NCI-H1417 (cell line): ENCODE data around the gene SASS6.
"Not testable (repeated sequence)": the region's sequence is repeated elsewhere in the genome, so short reads cannot be mapped to it uniquely, and the experiment has no call there.

Source experiments
- DNase-seq, 3 experiments: peaks; one replicate each; lab custom pipeline; 2025; lab: John Stamatoyannopoulos, UW

Gene SASS6

DNA sequence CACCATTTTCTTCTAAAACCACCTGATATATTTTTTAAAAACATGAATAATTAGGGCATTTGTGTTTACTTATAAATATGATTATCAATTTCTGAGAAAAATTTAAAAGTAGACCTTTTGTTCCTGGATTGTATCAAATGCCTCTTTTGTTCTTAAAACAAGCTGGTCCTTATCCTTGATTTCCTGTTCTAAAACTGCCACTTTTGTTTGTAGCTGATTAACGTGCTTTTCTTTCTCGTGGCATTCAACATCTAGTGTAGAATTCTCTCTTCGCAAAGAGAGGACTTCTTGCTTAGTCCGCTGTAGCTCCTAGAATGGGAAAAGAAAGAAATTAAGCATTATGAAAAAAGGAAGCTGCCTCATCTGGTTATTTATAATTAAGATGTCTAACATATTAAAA lies 25.0 kb downstream of the SASS6 start:
- DNase-seq, result no peak

DNA sequence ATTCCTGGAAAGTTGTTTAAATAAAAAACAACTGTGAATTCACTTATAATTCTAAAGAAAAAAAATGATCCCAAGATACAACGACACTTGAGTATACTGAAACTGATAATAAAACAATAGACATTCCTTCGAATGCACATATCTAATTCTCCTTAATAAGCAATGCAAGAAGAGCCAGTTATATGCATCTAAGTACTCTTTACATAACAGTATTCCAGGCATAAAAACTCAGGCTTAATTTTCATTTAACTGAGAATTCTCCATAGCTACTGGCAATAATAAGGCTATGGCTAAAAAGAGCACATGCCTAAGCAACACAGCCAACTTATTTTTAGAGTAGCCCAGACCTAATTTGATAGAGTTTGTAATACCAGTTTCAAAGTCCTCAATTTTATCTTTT lies 31.2 kb downstream of the SASS6 start:
- no peak for DNase-seq

DNA sequence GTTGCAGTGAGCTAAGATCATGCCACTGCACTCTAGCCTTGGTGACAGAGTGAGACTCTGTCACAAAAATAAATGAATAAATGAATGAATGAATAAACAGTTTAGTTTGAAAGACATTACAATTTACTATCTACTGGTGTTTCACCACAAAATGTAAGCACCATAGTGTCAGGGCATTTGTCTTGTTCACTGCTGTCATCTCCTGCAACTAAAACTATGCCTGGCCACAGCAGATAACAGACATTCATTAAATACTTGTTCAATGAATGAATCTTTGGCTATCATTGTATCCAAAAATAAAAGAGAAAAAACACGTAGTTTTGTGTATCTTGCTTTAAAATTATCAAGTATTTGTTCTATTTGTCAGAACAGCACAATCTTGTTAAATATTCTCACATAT lies 32.5 kb downstream of the SASS6 start:
- DNase-seq, result no peak

DNA sequence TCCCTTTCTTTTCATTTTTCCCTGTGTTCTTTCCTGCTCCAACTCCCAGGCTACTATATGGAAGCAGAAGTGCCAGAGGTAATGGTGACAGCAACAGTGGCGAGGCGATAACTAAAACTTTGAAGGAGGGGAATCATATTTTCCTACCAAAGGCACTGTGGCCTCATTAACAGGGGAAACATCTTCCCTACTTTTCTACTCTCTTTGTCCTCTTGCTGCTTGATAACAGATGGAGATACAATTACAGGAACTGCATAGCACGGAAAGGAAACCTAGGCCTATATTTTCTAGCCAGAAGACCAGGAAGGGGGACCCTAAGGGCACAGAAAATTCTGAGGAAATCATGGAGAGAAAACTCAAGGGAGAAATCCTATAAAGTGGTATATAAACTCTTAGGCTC lies 42.3 kb downstream of the SASS6 start:
- no peak for DNase-seq

DNA sequence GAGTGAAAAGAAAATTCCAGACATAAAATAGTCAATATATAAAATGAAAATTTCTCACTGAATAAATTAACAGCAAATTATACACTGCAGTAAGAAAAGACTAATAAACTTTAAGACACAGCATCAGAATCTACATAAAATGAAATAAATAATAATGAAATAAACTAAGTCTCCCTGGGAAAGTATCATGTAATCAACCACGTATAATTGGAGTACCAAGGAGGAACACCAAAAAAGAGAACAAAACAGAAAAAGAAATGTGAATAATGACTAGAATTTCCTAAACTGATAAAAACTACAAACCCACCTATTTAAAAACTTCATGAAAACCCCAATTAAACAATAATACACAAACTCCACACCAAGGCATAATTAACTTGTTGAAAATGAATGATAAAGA lies 43.6 kb downstream of the SASS6 start:
- DNase-seq, result no peak

DNA sequence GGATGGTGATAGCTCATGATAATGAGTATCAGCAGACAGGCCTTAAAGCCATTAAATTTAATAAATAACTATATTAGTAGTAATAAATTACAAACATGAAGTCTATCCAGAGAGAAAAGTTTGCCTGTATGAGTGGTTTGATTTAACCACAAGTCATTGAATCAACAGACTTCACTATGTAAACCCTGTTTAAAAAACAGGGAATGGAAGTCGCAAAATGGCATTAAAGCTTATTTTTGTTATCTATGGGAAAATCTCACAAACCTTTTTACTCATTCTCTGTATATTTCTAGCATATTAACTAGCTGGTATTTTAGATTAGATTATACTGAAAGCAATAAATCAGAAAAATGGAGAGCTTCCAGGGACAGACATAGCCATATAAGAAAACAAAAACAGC lies 45.3 kb downstream of the SASS6 start:
- no peak for DNase-seq

DNA sequence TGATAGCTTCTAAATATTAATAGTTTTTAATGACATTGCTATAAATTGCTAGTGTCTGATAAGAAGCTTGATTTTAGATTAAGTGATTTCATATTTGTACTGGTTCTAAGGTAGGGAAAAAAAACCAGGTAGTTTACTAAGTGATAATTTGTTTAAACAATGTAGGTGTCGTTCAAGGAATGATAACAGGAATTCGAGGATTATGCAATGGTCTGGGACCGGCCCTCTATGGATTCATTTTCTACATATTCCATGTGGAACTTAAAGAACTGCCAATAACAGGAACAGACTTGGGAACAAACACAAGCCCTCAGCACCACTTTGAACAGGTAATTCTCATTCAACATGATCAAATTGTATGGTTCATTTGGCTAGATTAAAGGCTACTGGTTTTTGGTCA lies 52.4 kb downstream of the SASS6 start:
- DNase-seq, result no peak

DNA sequence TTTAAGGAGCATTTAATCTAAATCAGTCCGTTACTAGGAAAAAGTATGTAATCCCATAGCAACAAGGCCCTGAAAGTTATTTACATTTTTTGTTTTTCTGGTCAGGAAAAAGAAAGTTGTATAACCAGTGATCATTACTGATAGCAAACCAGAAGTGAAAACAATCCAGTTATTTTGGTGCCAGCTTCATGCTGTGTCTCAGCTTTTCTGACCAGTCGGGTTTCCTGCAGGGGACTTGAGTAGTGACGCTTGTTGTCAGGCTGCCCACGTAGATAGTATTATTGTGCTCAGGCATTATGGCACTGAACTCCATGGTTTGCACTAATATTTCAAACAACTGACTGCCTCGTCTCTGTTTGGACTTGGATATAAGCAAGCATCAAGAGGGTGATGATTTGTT lies 55.2 kb downstream of the SASS6 start:
- no peak for DNase-seq

DNA sequence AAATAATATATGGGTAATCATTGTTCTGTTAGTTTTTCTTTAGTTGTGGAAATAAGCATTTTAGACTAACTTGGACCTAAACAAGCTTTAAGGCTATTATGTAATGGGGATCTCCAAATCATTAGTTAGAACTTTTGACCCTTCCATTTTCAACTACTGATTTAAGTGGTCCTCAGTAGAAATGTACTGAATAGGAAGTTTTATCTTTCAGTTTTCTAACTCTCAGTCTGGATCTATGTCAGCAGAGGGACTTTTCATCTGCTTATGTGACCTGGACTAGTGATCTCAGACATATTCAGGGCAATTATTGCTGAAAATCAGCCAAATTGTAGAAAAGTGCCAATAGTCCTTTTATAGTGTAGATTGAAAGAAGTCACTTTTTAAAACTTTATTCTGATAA lies 56.0 kb downstream of the SASS6 start:
- DNase-seq, result no peak

DNA sequence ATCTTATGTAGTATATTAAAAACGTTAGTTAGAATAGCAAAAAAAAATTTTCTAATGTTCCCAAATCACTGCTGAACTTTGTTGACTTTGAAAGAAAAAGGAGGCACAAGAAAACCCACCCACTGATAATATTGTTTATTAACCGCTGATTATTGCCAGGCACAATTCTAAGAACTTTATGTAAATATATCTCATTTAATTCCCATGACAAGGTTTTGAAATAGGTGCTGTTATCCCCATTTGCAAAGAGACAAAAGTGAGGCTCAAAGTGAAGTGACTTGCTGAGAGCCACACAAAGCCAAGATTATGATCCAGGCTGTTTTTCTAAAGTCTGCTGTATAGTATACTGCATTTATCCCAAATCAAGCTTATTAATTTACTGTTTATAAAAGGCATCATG lies 56.4 kb downstream of the SASS6 start:
- no peak for DNase-seq

DNA sequence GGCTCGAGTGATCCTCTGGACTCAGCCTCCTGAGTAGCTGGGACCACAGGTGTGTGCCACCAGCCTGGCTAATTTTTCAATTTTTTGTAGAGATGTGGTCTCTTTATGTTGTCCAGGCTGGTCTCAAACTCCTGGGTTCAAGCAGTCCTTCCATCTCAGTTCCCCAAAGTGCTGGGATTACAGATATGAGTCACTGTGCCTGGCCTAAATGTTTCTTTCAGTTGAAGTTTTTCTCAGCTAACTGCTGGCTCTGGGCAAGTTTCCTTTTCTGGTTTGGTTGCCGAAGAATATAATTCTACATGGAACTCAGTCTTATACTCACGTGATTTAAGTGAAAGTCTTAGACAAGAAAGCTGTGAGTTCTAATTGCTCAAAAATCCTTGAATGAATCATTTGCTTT lies 57.0 kb downstream of the SASS6 start:
- no peak for DNase-seq

DNA sequence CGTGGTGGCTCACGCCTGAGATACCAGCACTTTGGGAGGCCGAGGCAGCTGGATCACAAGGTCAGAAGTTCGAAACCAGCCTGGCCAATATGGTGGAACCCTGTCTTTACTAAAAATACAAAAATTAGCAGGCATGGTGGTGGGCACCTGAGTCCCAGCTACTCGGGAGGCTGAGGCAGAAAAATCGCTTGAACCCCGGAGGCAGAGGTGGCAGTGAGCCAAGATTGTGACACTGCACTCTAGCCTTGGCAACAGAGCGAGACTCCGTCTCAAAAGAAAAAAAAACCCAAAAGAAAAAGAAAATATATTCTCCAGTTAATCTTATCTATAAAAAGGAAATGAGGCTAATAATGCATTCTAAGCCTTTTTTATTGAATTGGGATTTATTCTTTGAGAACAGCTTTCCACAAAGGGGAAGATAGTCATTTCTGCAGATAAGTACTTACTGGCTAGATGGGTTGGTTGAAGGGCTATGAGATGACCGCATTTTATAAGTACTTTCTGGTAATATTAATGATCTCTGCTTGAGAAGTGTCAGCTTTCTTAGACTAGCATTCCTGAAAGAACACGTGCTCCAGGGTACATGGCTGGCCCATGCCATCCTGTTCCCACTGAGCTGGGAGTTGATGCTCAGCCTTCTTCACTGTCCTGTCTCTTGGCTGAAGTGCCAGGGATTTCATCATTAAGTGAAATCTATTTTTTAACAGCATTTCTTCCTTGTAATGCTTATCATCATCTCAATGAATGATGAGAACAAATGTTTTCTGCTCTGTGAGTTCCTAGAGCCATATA lies 57.9 kb downstream of the SASS6 start:
- no peak for DNase-seq

DNA sequence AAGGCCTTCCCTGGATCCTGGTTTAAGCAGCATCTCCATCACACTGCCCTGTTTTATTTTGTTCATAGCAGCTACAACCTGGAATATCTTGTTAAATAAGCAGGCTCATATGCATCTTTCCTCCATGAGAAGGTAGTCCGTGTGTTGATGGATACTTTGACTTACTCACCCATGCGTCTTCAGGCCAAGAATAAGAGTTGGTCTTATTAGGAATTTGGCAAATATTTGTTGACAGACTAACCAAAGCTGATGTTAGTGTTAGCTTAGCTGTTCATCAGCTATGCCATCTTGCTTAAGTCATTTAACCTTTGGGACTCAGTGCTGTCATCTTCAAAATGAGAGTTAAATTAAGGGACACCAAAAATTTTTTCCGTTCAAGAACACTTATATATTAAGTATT lies 59.2 kb downstream of the SASS6 start:
- DNase-seq, result no peak

DNA sequence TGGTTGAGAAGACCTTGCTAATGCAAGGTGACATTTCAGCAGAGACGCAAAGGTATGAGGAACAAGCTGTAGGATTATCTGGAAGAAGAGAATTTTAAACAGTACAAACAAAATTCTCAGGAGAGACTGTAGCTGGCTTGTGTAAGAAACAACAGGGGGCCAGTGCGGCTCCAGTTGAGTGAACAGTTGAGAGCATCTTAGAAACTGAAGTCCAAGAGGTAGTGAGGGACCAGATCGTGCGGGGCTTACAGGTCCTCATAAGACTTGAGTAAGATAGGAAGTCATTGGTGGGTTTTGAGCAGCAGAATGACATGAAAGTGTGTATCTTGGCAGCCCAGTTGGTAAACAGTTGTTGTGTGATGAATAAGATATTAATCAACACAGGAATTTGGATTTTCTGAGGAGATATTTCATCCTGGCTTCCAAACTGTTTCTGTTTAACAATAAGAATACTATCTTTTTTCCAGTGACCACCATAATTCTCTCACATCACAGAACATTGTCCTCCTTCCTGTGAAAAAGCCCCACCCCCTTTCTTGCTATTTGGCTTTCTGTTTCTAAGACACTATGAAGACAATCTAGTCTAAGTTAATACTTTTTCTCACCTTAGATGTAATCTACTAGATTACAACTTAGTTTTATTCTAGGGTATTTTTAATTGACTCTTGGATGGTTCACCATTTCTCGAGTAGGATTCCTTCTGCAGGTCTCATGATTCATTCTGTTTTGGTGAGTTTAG lies 62.4 kb downstream of the SASS6 start:
- no peak for DNase-seq

DNA sequence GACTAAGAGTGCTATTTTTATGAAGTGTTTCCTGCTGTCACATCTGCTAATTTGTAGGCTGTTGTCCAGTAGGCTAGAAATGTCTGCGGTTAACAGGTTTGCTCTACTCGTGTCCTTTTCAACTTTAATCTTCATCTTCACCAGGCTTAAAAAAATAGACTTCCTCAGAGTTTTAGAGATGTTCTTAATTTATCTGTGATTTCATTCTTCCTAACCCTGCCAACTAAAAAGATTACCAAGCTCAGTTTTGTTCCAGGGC lies 66.8 kb downstream of the SASS6 start:
- DNase-seq, result peak in 1 of 3 experiments; percentile 12

DNA sequence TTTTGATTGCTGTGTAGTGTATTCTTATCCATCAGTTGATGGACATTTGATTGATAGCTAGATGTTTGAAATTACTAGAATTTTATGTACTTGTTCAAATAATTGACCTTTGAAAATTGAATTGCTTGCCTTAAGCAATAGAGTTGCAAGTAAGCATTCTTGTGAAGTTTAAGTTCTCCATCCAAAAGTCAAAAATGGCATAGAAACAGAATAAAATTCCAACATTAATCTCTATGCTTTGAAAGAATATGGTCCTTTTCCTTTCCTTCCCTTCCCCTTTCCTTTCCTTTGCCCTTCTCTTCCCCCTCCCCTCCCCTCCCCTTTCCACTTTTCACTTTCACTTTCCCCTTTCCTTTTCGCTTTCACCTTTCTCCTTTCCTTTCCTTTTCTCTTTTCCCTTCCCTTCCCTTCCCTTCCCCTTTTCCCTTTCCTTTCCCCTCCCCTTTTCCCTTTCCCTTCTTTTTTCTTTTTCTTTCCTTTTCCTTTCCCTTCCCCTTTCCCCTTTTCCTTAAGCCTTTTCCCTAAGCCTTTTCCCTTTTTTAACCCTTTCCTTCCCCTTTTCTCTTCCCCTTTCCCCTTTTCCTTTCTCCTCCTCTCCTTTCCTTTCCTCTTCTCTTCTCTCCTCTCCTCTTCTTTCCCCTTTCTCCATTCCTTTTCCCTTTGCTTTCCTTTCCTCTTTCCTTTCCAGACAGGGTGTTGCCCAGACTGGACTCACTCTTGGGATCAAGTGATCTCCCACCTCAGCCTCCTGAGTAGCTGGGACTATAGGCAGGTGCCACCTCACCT lies 67.4 kb downstream of the SASS6 start:
- DNase-seq, result peak in 1 of 3 experiments; percentile 50

DNA sequence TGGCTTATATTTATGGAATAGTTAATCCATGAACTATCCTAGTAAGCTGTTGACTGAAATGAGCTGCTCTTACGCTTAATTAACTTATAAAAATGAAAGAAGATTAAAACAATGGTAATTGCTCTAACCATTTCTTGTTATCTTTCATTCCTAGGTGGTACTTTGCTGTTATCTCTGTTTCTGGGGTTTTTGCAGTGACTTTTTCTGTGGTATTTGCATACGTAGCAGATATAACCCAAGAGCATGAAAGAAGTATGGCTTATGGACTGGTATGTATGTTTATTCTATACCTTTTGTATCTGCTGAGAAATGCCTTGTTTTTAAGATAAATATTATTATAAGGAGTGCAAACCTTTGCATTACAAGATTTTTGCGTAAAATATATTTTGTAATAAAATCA lies 71.0 kb downstream of the SASS6 start:
- DNase-seq, result no peak

DNA sequence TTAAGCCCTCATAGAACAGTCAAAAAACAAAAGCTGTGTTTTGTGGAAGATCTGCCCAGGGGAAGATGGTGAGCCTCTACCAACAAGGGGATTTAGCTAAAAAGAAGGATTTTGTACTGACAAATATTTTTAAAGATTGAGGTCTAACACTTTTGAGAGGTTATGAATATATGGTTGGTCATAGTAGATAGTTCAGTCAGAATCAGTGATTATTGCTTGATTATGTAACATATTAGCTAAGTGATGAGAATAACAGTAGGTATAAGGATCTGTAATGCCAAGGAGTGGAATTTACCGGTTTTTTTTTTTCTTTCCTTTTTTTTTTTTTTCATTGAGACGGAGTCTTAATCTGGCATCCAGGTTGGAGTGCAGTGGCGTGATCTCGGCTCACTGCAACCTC lies 79.0 kb downstream of the SASS6 start:
- no peak for DNase-seq

DNA sequence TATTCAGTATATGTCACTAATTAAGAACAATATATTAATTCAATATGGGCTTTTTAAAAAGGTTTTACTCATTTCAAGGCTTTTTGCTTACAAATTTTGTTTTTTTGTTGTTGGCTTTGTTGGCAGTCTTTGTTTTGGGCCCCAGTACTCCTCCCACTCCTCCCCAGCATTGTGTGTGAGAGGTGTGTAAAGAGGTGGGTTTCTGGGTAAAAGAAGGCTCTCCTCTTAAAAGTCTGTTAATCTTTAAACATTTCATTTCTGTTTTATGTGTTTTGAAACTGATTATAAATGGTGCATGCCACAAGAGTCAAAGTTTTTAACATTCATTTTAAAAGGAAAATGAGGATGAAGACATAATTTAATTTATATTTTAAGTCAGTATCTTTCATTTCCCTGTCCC lies 79.6 kb downstream of the SASS6 start:
- no peak for DNase-seq

DNA sequence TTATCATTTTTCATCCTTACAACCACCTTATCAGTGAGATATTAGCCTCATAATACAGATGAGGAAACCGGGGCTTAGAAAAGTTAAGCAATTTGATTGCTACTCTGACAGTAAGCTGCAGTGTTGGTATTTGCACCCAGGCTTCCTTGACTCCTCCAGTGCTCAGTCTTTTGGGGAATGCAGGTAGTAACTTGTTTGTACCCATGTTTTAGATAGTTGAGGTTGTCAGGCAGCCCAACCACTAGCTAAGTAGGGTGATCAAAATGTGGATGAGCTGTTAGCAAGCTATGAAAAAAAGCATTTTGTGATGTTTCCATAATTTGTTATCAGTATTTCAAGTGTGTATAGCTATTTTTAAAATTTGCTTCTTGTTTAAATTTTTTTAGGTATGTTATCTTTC lies 80.8 kb downstream of the SASS6 start:
- DNase-seq, result no peak

DNA sequence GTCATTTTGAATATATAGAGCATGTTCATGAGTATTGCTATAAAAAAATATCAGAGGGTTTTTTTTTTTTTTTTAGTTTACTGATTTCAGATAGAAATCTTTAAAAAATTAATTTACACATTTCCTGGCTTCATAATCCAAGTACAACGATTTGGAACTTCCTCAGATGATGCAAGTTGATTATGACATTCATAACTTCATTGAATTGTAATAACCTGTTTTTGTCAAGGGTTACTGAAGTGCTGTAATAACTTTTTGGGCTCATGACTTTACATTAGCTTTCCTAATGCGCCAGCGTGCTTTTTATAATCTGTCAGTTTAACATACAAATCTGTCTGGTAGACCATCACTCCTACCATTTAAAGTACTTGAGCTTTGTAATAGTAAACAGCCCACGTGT lies 81.3 kb downstream of the SASS6 start:
- DNase-seq, result no peak

DNA sequence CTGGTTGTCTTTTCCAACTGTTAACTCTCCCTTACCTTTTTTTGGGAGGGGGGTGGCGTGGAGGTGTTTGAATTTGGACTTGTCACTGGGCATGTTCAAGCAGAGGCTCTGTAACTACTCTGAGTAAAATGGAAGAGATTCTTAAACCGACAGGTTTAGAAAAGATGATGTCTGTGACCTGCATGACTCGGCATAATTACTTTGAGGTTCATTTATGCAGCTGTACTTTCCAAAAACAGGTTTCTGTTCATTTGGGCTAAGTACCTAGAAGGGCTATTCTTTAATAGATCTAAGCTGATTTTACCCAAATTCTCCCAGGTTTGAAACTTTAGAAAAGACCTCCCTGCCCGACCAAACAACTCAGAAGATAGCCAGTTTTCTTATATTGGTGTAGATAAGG lies 82.6 kb downstream of the SASS6 start:
- DNase-seq, result no peak

DNA sequence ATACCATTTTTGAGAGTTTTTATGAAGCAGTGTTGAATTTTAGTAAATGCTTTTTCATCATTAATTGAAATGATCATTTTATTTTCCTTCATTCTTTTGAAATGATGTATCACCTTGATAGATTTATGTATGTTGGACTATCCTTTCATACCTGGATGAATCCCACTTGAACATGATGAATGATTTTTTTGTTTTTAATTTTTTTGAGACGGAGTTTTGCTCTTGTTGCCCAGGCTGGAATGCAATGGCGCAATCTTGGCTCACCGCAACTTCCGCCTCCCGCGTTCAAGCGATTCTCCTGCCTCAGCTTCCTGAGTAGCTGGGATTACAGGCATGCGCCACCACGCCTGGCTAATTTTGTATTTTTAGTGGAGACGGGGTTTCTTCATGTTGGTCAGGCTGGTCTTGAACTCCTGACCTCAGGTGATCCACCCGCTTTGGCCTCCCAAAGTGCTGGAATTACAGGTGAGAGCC lies 85.5 kb downstream of the SASS6 start:
- DNase-seq, result not testable (repeated sequence)
